NCI-H2029 treated with DMSO at 0.1 percent for 48 hours (cell line): Measurements from ENCODE around the gene ZSCAN29.

Experiments used
- DNase-seq: peaks from one replicate; lab custom pipeline; 2025; lab: John Stamatoyannopoulos, UW

The ZSCAN29 gene

GRCh38 chr15:43347114-43347513 is 23.7 kb downstream of the ZSCAN29 start:
- DNase-seq = no peak

- no peak for DNase-seq
These were observed 24.5 kb downstream of the ZSCAN29 start for GRCh38 chr15:43346305-43346704.

GRCh38 chr15:43330780-43331087 is 40.1 kb downstream of the ZSCAN29 start:
- DNase-seq = no peak

GRCh38 chr15:43329960-43330779 is 40.7 kb downstream of the ZSCAN29 start, which contains the start of gene LCMT2:
TSS of gene LCMT2 (minus strand) at chr15:43330573. CDS start at chr15:43330489, 84 bp downstream.
- peak; percentile 12 for DNase-seq

- no peak for DNase-seq
These were observed 41.5 kb downstream of the ZSCAN29 start for GRCh38 chr15:43329217-43329959.

- DNase-seq = no peak
These were observed 45.7 kb downstream of the ZSCAN29 start for GRCh38 chr15:43325039-43325684.

- DNase-seq = no peak
These were observed 51.7 kb downstream of the ZSCAN29 start for GRCh38 chr15:43318990-43319771.

- no peak for DNase-seq
These were observed 53.2 kb downstream of the ZSCAN29 start for GRCh38 chr15:43317566-43318184.

- no peak for DNase-seq
These were observed 53.9 kb downstream of the ZSCAN29 start for GRCh38 chr15:43316971-43317346.

- DNase-seq = no peak
These were observed 54.5 kb downstream of the ZSCAN29 start for GRCh38 chr15:43316016-43316970.

- no peak for DNase-seq
These were observed 56.7 kb downstream of the ZSCAN29 start for GRCh38 chr15:43314171-43314570.

- DNase-seq = no peak
These were observed 58.5 kb downstream of the ZSCAN29 start for GRCh38 chr15:43312378-43312777.
